Endothelial cell (in vitro differentiated cells): ENCODE data around the gene DDC. TPM values are rescaled to one million over a fixed set of nuclear protein-coding genes. Genes with fewer than 3 reads are reported as not detected.

Source experiments
- DNase-seq: peaks from one replicate; pipeline ENCODE4 v3.0.0; 2021; ENCODE audit warnings: low spot score
- H3K27ac Mint-ChIP-seq: one replicate; pipeline ENCODE4 v1.8.0; 2021; ENCODE audit warnings: mixed read lengths, inconsistent platforms; ENCODE audit not compliant: unreplicated experiment
- H3K27me3 Mint-ChIP-seq: one replicate; pipeline ENCODE4 v1.8.0; 2021; ENCODE audit warnings: mild to moderate bottlenecking, moderate library complexity, mixed read lengths, inconsistent platforms; ENCODE audit not compliant: unreplicated experiment
- H3K36me3 Mint-ChIP-seq: one replicate; pipeline ENCODE4 v1.8.0; 2021; ENCODE audit warnings: mild to moderate bottlenecking, low read depth, mixed read lengths, inconsistent platforms; ENCODE audit not compliant: unreplicated experiment
- H3K4me1 Mint-ChIP-seq: one replicate; pipeline ENCODE4 v1.8.0; 2021; ENCODE audit warnings: mild to moderate bottlenecking, mixed read lengths, inconsistent platforms; ENCODE audit not compliant: unreplicated experiment
- H3K4me3 Mint-ChIP-seq: one replicate; pipeline ENCODE4 v1.8.0; 2021; ENCODE audit warnings: mild to moderate bottlenecking, mixed read lengths, inconsistent platforms; ENCODE audit not compliant: unreplicated experiment
- H3K9me3 Mint-ChIP-seq: one replicate; pipeline ENCODE4 v1.8.0; 2021; ENCODE audit warnings: mixed read lengths, inconsistent platforms; ENCODE audit not compliant: unreplicated experiment
- total RNA-seq: library from RNA; stranded (reverse); fragmentation: NEBNext Ultra II Directional; extraction: Animal tissue kit (Norgen Biotek cat#: 25700); gene quantifications from one replicate; pipeline ENCODE4 v1.2.1, GENCODE V29; 2021; ENCODE audit not compliant: unreplicated experiment
- TF ChIP-seq, protein P1 (sequence below): fragments of 200-600 bp; sonication (generic); IDR thresholded peaks from one replicate; pipeline ENCODE4 v1.5.0; 2021; ENCODE audit warnings: antibody characterized with exemption; ENCODE audit not compliant: unreplicated experiment

Gene DDC
- total RNA-seq, 1 donor from 2014 or later: not detected

DNA sequence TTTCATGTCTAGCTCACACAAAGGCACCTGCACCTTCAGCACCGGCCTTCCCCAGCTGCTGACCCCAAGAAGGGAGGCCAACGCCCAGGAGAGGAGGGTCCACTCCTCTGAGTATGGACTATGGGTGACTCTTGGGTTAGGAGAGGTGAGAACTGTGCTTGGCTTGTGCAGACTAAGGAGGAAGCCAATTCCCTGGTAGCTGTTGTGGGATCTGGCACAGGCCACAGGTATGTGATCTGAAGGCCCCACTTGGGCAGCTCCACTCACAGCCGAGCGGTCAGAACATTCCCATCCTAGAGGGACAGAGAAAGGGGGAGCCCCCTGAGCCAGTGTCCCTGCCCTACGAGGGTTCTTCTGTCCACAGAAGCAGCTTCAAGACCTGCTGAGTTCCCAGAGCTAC is 62.3 kb downstream of the DDC start:
- no peak for DNase-seq
- Mint-ChIP-seq H3K27ac (no peak overlapping the region), H3K9me3 (no peaks in the 10 kb centered on the region), H3K36me3 (peaks cover 7% of the 10 kb centered on the region), H3K27me3 (peaks cover 3% of the 10 kb centered on the region), H3K4me3 (no peak overlapping the region), H3K4me1 (peaks cover 10% of the 10 kb centered on the region)
- TF ChIP-seq, protein P1, sequence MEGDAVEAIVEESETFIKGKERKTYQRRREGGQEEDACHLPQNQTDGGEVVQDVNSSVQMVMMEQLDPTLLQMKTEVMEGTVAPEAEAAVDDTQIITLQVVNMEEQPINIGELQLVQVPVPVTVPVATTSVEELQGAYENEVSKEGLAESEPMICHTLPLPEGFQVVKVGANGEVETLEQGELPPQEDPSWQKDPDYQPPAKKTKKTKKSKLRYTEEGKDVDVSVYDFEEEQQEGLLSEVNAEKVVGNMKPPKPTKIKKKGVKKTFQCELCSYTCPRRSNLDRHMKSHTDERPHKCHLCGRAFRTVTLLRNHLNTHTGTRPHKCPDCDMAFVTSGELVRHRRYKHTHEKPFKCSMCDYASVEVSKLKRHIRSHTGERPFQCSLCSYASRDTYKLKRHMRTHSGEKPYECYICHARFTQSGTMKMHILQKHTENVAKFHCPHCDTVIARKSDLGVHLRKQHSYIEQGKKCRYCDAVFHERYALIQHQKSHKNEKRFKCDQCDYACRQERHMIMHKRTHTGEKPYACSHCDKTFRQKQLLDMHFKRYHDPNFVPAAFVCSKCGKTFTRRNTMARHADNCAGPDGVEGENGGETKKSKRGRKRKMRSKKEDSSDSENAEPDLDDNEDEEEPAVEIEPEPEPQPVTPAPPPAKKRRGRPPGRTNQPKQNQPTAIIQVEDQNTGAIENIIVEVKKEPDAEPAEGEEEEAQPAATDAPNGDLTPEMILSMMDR: no peak

DNA sequence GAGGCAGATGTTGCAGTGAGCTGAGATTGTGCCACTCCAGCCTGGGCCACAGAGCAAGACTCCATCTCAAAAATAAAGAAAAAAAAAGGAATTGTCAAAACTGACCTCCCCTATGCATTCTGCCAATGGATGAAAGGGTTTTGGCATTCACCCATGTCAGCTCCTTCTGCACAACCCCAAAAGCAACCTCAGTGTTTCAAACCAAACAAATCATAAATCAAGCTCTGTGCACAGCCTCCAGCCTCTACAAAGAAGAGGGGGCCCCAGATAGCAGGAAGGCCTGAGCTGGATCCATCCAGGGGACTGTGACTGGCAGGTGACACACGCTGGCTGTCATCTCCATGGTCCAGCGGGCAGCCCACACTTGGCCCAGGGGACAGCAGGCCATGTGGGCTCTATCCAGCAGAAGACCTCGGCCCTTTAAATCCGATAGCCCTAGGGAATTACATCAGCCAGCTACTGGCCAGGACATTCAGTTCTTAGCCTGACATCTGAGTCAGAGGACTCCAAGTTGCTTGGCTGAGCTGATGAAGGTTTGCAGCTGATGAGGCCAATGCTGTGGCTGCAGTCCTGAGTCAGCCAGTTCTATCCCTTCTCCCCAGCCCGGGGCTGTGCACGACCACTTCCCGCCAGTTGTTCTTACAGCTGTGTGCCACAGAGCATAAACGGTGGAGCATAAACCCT is 63.1 kb downstream of the DDC start:
- H3K9me3 Mint-ChIP-seq: no peaks in the 10 kb centered on the region
- H3K27ac Mint-ChIP-seq: no peak overlapping the region
- no peak for DNase-seq
- no peak overlapping the region for H3K4me3 Mint-ChIP-seq
- H3K27me3 Mint-ChIP-seq: peaks cover 3% of the 10 kb centered on the region
- TF ChIP-seq, protein P1: no peak
- H3K4me1 Mint-ChIP-seq: peaks cover 17% of the 10 kb centered on the region
- H3K36me3 Mint-ChIP-seq: peaks cover 7% of the 10 kb centered on the region

DNA sequence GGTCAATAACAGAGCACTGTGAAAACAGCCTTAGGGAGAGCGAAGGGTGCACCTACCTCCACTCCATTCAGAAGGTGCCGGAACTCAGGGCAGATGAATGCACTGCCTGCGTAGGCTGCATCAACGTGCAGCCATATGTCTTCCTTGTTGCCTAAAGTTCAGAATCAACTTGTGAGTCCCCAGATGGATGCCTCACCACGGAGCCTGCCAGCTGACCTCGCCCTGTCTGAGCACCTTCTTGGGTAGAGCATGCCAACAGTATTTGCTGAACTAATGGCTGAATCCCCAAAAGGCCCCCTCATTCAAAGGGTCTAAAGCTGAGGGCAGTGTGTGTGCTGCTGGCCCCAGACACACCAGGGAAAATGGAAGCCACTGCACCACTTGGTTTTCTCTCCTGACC is 66.1 kb downstream of the DDC start:
- TF ChIP-seq, protein P1: no peak
- Mint-ChIP-seq H3K27ac (no peak overlapping the region), H3K36me3 (peaks cover 7% of the 10 kb centered on the region), H3K9me3 (no peaks in the 10 kb centered on the region), H3K4me3 (no peak overlapping the region), H3K27me3 (peaks cover 7% of the 10 kb centered on the region), H3K4me1 (peaks cover 19% of the 10 kb centered on the region)
- DNase-seq: no peak

DNA sequence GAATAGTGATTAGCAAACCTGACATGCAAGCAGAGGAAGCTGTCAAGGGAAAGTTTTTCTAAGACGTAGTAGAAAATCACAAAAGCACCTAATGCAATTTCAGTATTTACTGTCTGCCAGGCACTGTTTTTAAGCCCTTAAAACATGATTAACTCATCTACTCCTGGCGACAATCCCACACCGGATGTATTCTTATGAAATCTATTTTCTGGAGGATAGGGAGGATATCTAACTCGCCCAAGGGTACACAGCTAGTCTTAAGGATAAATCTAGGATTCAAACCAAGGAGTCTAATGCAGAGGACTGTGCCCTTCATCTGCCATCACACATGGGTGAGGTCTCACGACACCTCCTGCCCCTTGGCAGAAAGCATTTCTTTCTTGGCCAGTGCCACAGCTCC is 67.2 kb downstream of the DDC start:
- H3K27me3 Mint-ChIP-seq: peaks cover 7% of the 10 kb centered on the region
- no peak for DNase-seq
- H3K27ac Mint-ChIP-seq: no peak overlapping the region
- TF ChIP-seq, protein P1: no peak
- peaks cover 21% of the 10 kb centered on the region for H3K4me1 Mint-ChIP-seq
- no peak overlapping the region for H3K4me3 Mint-ChIP-seq
- H3K9me3 Mint-ChIP-seq: no peaks in the 10 kb centered on the region
- H3K36me3 Mint-ChIP-seq: peaks cover 7% of the 10 kb centered on the region

DNA sequence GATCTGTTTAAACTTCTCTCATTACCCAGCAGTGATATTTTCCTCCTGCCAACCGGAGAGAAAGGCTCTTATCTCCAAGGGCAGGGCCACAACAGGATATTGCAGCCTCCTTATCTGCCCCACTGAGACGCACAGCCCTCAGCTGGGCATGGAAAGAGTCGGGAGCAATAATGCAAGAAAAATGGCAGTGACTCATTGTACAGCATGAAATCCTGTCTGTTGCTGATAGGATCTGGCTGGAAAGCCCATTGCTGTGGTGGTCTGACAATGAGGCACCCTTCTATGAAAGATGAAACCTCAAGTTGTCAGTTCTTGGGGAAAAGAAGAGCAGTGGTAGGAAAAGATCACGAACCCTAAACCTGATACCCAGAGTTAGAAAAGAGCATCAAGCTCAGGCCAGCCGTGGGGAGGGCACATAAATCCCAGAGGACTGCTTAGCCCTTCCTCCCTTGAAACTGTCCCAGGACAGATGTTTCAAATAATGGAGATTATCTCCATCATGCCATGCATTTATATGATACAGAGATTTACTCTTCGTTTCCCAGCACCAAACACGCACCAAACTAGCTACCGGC is 68.0 kb downstream of the DDC start:
- H3K27ac Mint-ChIP-seq: peak overlapping the region; percentile 77
- H3K4me1 Mint-ChIP-seq: peaks cover 21% of the 10 kb centered on the region
- peak overlapping the region; percentile 24 for H3K4me3 Mint-ChIP-seq
- H3K27me3 Mint-ChIP-seq: peaks cover 8% of the 10 kb centered on the region
- H3K9me3 Mint-ChIP-seq: no peaks in the 10 kb centered on the region
- TF ChIP-seq, protein P1: no peak
- peaks cover 7% of the 10 kb centered on the region for H3K36me3 Mint-ChIP-seq
- peak; percentile 48 for DNase-seq
